Activated gamma-delta T cell treated with anti-CD3 and anti-CD28 coated beads, Interleukin-2, amount 50 U/mL, for 16 hours (primary cell): ENCODE data around the gene ERC2.

ENCODE experiments used
- DNase-seq: peaks from one replicate; pipeline ENCODE4 v3.0.0-alpha.2; 2020; ENCODE audit warnings: low read depth

Gene ERC2

GRCh38 chr3:55471522-55472280 lies 996.6 kb downstream of the ERC2 start:
- no peak for DNase-seq

GRCh38 chr3:55471084-55471483 lies 997.2 kb downstream of the ERC2 start:
- DNase-seq, result no peak

GRCh38 chr3:55469957-55470526 lies 998.2 kb downstream of the ERC2 start:
- no peak for DNase-seq

- no peak for DNase-seq
Observed at GRCh38 chr3:55468251-55468650, 1000.0 kb downstream of the ERC2 start.

GRCh38 chr3:55467099-55467498 lies 1001.2 kb downstream of the ERC2 start:
- DNase-seq, result no peak

GRCh38 chr3:55466526-55466925 lies 1001.7 kb downstream of the ERC2 start:
- no peak for DNase-seq

GRCh38 chr3:55461896-55462295 lies 1006.4 kb downstream of the ERC2 start:
- DNase-seq, result no peak

GRCh38 chr3:55459838-55460237 lies 1008.4 kb downstream of the ERC2 start:
- DNase-seq, result no peak
